Cerebellar nuclear complex (tissue), 1 donor: ENCODE results near the gene STEEP1.

ENCODE experiments used
- DNase-seq, 2 experiments: peaks; one replicate each; lab custom pipeline; 2025; lab: John Stamatoyannopoulos, UW

STEEP1 gene

GRCh38 chrX:119565107-119565663, at the start of gene STEEP1:
TSS of gene STEEP1 (minus strand) at chrX:119565409. CDS start at chrX:119565355, 54 bp downstream.
- no peak for DNase-seq

- no peak for DNase-seq
Observed at GRCh38 chrX:119614776-119615175, 49.6 kb upstream of the STEEP1 start.

GRCh38 chrX:119607018-119607389, 41.8 kb upstream of the STEEP1 start:
- no peak for DNase-seq

DNA sequence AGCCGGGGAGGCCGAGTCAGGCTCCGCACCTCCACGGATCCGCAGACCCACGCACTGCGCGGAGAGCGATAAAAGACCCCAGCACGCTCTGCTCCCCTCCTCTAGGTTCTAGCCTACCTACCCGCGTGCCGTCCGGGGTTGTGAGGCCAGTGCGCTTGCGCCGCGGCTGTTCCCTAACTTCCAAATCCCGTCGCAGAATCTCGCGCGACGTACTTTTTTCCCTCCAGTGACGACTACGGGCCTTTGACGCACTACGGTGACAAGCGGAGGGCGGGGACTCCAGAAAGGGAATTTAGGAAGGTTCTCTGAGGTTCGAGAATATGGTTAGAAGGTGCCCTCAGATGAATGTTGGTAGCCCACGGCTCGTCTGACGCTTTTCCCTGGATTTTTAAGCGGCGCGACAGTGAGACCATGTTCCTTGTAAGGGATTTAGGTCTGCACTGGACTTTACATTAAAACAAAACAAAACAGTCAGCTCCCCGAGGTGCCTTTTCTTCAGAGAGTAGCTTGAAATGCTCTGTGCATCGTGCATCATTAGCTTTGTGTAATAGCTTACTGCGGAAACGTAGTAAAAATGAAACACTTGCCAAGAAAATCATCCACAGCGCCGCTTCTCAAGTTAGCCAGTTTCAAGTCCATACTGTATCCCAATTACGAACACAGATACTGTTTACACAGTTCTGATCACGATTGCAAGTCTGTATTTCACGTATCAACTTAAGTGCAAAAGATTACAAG, 41.2 kb upstream of the STEEP1 start, which contains the start of gene NKRF:
NKRF (minus strand) TSS at position 145 of the 738 bp plus-strand sequence.
- DNase-seq, result peak; percentile 12 to 58

DNA sequence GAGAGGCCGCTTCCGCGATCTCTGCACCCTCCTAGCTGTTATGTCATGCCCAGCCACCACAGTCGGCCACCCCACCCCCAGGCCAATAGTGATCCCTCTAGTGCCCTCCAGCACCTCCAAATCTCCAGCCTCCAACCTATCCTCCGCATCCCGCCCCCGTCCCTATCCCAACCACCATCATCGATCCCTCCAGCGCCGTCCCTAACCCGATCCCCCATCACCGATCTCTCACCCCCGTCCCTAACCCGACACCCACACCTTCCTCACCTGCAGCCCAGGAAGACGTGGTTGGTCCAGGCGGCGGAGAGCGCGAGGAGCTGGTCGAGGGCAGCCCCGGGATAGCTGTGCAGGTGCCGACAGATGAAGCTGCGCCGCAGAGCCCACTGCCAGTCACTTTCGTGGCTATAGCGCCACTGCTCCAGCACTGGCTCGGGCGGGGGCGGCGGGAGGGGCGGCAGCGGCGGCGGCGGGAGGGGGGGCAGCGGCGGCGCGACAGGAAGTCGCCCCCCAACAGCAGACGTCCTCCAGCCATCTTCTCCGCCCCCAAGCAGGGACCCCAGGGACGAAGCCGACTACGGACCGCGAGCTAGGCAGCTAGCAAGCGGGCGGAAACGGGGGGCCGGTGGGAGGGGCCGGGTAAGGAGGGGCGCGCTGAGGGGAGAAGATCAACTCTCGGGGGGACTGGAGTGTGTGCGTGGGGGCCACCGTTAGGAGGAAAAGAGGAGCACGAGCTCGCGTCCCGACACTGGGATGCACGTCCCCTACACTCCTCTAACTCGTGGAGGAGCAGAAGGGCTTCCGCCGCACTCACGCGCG, 40.5 kb upstream of the STEEP1 start:
- DNase-seq, result no peak

GRCh38 chrX:119604766-119605463, 39.7 kb upstream of the STEEP1 start:
- DNase-seq, result no peak

DNA sequence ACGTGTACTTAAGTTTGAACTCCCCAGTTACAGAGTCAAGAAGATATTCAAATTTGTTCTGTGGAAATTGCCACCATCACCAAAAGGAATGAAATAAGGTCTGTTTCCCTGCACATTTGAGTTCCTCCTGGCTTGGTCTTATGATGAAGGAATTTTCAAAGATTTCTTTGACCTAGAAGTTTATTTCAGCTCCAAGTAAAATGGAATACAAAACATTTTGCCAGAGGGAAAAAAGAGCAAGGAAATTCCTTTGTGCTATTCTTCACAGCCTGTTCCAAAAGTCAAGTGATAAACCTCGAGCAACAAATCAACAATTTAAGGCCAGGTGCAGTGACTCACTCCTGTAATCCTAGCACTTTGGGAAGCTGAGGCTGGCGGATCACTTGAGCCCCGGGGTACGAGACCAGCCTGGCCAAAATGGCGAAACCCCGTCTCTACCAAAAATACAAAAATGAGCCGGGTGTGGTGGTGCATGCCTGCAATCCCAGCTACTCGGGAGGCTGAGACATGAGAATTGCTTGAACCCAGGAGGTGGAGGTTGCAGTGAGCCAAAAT, 37.6 kb upstream of the STEEP1 start:
- no peak for DNase-seq

DNA sequence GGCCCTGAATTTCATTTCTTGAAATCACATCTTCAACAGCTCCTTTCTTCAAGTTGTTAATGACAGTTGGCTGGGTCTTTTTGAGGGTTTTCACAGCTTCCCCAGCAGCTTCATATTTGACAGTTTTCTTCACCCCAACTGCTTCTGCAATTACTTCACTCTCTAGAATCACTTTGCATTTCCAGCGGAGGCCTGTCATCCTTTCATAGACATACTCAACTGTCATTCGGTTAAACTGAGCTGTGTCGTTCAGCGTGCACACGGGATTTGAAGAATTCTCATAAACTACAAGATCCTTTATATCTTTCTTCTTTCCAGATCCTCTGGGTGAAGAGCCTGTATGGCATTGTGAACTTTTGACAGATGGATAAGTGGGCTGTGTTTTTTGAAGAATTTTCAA, 24.6 kb upstream of the STEEP1 start:
- DNase-seq, result no peak

- DNase-seq, result no peak
Observed at GRCh38 chrX:119583431-119584059, 18.3 kb upstream of the STEEP1 start.

DNA sequence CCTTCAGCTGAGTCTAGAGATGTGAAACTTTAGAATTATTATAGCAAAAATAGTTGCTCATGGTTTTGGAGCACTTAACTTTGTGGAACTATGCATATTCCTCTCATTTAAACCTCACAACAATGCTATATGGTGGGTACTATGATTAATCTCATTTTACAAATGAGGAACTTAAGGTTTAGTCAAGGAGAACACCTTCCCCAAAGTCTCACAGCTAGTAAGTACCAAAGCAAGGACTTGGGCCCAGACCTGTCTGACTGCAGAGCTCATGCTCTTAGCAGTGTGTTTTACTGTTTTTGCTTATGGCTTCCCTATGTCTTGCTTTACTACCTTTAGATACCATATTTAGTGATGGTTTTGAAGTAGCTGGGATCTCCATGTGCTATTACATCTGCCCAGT, 14.2 kb upstream of the STEEP1 start:
- DNase-seq, result no peak

DNA sequence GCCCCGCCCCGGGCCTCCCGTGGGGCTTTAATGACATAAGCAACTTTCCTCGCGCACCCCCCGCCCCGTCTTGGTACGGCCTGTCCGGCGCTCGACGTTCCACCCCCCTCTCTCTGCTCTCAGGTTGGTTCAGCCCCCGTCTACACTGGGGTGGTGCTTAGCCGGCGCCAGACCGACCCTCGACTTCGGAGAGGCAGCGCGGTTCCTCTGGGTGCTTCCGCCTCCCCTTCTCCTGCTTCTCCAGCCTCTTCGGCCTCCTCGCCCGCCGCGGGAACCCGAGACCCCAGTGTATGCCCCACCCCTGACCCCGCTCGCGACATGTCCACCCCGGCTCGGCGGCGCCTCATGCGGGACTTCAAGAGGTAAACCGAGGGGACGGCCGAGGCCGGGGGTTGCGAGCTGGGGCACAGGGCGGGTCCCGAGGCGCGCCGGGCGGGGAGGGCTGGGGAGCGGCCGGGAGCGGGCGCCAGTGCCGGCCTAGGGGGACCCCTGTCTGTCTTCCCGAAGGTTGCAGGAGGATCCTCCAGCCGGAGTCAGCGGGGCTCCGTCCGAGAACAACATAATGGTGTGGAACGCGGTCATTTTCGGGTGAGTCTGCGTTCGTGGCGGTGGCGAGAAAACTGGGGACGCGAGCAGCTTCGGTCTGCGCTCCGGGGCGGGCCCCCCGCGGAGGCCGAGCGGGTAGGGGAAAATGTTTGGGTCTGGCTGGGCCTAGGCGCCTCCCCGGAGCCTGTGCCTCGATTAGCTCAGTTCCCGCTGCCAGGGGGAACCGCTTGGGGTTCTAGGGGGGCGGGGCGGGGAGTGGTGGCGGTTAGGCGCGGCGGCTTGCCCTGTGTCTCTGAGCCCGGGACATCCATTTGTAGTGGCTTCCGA, 9.4 kb upstream of the STEEP1 start, which contains the start of gene UBE2A:
UBE2A (plus strand) TSS at position 170 of the 873 bp plus-strand sequence; CDS start at position 319, 149 bp downstream.
- peak in 1 of 2 experiments; percentile 5 for DNase-seq

DNA sequence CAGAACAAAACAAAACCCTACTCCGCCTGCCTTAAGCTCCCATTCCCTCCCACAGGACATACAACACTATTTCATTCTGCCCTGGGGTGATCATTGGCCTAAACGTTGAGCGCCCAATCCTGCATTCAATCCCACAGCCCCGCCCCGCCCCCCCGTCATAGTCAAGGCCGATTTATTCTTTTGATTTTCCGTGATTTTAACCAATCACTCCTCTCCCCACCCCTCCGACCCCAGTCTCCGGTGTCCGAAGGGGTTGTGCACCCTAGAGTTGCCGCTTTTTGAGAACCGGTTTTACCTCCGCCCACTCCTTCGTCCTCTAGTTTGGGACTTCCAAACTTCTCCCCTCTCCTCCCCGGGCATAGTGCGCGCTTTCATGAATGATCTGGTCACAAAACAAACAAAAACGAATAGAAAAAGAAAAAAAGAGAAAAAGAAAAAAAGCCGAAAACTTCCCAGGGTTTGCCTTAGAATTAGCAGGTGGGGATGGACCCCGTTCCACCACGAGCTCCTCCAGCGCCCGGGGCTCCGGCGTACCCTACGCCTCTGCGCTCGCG, 8.7 kb upstream of the STEEP1 start:
- no peak for DNase-seq

- DNase-seq, result no peak
Observed at GRCh38 chrX:119573222-119573621, 8.0 kb upstream of the STEEP1 start.

GRCh38 chrX:119570351-119570835, 5.2 kb upstream of the STEEP1 start:
- DNase-seq, result no peak

DNA sequence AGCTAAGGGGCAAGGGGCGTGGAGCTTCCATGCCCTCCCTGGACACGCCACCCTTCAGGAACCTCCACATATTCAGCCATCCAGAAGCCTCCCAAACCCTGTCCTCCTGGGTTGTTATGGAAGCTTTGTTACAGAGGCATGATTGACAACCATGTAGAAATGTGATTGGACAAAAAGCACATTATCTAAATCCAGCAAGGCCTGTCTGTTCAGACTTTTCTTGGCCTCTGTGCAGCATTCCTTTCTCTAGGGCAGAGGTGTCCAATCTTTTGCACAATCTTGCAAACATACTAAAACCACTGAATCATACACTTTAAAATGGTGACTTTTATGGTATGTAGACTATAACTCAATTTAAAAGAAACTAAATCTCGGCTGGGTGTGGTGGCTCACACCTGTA, 12.7 kb downstream of the STEEP1 start:
- DNase-seq, result no peak

GRCh38 chrX:119549327-119550016, 15.7 kb downstream of the STEEP1 start:
- no peak for DNase-seq

GRCh38 chrX:119541188-119541587, 24.0 kb downstream of the STEEP1 start:
- no peak for DNase-seq

DNA sequence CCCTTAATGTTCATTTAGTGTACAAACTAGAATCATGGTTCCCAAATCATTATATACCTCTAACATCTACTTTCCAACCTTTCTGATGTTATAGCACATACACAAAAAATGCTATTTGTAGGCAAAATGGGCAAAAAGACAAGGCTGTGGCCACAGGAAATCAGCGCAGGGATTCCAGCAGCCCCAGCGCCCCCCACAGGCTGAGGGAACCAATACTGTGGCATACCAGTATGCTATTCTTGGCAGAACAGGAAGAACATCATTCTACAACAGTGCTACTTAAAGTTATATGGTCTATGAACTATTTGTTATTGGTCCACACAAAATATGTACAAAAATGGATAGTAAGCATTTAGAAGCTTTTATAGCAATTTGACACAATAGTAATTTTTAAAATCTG, 25.3 kb downstream of the STEEP1 start:
- DNase-seq, result no peak

- DNase-seq, result no peak
Observed at GRCh38 chrX:119537487-119537886, 27.7 kb downstream of the STEEP1 start.
